Mesothelial cell of epicardium (in vitro differentiated cells): Measurements from ENCODE around the gene HSPA12A. TPM values are rescaled to one million over a fixed set of nuclear protein-coding genes. Genes with fewer than 3 reads are reported as not detected.

Experiments used
- DNase-seq, 2 experiments: peaks; one replicate each; pipeline ENCODE4 v3.0.0; 2021; ENCODE audit warnings: low spot score in 2 of 2; ENCODE audit not compliant: unreplicated experiment in 2 of 2
- H3K27ac Mint-ChIP-seq: 2 replicates; pipeline ENCODE4 v1.8.0; 2021; ENCODE audit warnings: mixed read lengths
- H3K27me3 Mint-ChIP-seq: 2 replicates; pipeline ENCODE4 v1.8.0; 2021; ENCODE audit warnings: low read depth, mixed read lengths
- H3K36me3 Mint-ChIP-seq: 2 replicates; pipeline ENCODE4 v1.8.0; 2021; ENCODE audit warnings: mixed read lengths
- H3K4me1 Mint-ChIP-seq: 2 replicates; pipeline ENCODE4 v1.8.0; 2021; ENCODE audit warnings: mixed read lengths
- H3K4me3 Mint-ChIP-seq: 2 replicates; pipeline ENCODE4 v1.8.0; 2021; ENCODE audit warnings: mild to moderate bottlenecking, moderate library complexity, mixed read lengths
- H3K9me3 Mint-ChIP-seq: 2 replicates; pipeline ENCODE4 v1.8.0; 2021; ENCODE audit warnings: mixed read lengths
- CTCF ChIP-seq: fragments of 200-600 bp; sonication (generic); IDR thresholded peaks from one replicate; pipeline ENCODE4 v1.5.0; 2021; ENCODE audit warnings: antibody characterized with exemption; ENCODE audit not compliant: unreplicated experiment
- total RNA-seq: library from RNA; stranded (reverse); gene quantifications from 3 replicates; pipeline ENCODE4 v1.2.1, GENCODE V29; 2021

Gene HSPA12A
- total RNA-seq, 1 donor from 2014 or later, result 11.8 TPM

DNA sequence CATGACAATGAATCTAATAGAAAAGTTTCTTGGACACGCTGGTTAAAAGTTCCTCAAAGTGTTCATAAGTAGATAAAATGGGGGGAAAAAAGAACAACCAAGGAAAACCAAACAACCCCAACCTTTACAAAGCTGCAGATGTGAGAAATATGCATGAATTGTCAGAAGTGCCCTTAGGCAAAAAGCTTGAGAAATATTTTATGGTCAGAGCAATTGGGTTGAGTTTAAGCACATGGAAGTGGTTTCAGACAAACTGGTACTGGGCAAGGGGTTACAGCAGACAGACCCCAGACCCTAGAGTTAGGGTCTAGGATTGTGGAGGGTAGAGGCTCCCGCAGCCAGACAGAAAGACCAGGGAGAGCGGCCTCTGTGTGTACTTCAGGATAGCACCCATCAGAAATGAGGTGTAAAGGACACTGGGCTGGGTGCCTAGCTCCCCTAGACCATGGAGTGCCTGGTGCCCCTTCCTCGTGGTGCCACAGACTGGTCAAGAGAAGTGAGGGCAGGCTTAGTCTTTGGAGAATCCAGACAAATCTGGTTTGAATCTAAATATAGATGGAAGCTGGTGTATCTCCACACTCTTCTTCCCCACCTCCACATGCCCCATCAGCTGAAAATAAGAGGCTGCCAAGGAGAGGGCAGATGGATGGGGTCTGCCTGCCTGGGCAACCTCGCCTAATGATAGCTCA is 84.4 kb downstream of the HSPA12A start:
- no peak for TF ChIP-seq CTCF
- Mint-ChIP-seq H3K27ac (no peak overlapping the region), H3K4me1 (peaks cover 11% of the 10 kb centered on the region), H3K27me3 (peaks cover 13% of the 10 kb centered on the region), H3K4me3 (no peak overlapping the region), H3K9me3 (no peaks in the 10 kb centered on the region), H3K36me3 (peaks cover 4% of the 10 kb centered on the region)
- no peak for DNase-seq

- Mint-ChIP-seq H3K36me3 (no peaks in the 10 kb centered on the region), H3K27ac (no peak overlapping the region), H3K9me3 (peaks cover 8% of the 10 kb centered on the region), H3K4me1 (peaks cover 11% of the 10 kb centered on the region), H3K27me3 (peaks cover 29% of the 10 kb centered on the region), H3K4me3 (no peak overlapping the region)
- TF ChIP-seq CTCF, result no peak
- no peak for DNase-seq
Observed at GRCh38 chr10:116656044-116656443, 86.3 kb downstream of the HSPA12A start.

DNA sequence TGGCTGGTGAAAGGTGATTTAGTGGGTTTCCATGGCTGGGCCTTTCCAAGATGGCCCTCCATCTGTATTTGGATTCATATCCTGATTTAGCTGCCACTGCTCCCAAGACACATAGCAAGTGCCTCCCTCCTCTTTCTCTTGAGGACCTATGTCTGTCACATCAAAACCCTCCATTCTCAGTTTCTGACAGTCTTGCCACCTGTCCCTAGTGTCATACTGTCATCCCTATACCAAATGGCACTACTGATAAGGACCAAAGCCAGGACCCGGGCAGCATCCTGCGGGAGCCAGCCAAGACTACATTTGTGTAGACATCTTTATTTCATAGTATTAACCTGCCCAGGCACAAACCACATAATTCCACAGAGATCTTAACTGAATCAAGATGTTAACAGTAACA is 86.8 kb downstream of the HSPA12A start:
- Mint-ChIP-seq H3K27ac (no peak overlapping the region), H3K4me3 (no peak overlapping the region), H3K36me3 (no peaks in the 10 kb centered on the region), H3K9me3 (peaks cover 13% of the 10 kb centered on the region), H3K4me1 (peaks cover 7% of the 10 kb centered on the region), H3K27me3 (peaks cover 34% of the 10 kb centered on the region)
- TF ChIP-seq CTCF, result no peak
- no peak for DNase-seq

GRCh38 chr10:116654816-116655215 is 87.5 kb downstream of the HSPA12A start:
- H3K4me3 Mint-ChIP-seq, result no peak overlapping the region
- peaks cover 35% of the 10 kb centered on the region for H3K27me3 Mint-ChIP-seq
- no peak overlapping the region for H3K27ac Mint-ChIP-seq
- H3K9me3 Mint-ChIP-seq, result peaks cover 19% of the 10 kb centered on the region
- TF ChIP-seq CTCF, result peak; percentile 85
- no peaks in the 10 kb centered on the region for H3K36me3 Mint-ChIP-seq
- no peak for DNase-seq
- H3K4me1 Mint-ChIP-seq, result peaks cover 5% of the 10 kb centered on the region

DNA sequence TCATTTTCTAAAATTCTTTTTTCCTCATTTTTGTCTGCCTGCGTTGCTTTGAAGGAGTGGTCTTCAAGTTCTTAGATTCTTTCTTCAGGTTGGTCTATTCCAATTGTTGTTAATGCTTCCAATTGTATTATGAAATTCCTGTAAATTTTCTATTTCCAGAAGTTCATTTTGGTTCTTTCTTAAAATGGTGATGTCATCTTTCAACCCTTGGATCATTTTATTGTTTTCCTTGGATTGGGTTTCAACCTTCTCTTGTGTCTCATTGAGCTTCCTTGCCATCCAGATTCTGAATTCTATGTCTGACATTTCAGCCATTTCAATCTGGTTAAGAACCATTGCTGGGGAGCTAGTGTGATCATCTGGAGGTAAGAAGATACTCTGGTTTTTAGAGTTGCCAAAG is 88.5 kb downstream of the HSPA12A start:
- Mint-ChIP-seq H3K4me3 (no peak overlapping the region), H3K9me3 (peaks cover 28% of the 10 kb centered on the region), H3K27ac (no peak overlapping the region), H3K4me1 (peaks cover 5% of the 10 kb centered on the region), H3K36me3 (no peaks in the 10 kb centered on the region), H3K27me3 (peaks cover 35% of the 10 kb centered on the region)
- DNase-seq, result no peak
- no peak for TF ChIP-seq CTCF
